HG03095 (cell line): ENCODE data around the gene POFUT2.

ENCODE experiments used
- ATAC-seq: cut with Tn5 transposase; IDR thresholded peaks from one replicate; pipeline ENCODE4 v1.9.1; 2021; ENCODE audit warnings: moderate library complexity; ENCODE audit not compliant: unreplicated experiment

The POFUT2 gene

DNA sequence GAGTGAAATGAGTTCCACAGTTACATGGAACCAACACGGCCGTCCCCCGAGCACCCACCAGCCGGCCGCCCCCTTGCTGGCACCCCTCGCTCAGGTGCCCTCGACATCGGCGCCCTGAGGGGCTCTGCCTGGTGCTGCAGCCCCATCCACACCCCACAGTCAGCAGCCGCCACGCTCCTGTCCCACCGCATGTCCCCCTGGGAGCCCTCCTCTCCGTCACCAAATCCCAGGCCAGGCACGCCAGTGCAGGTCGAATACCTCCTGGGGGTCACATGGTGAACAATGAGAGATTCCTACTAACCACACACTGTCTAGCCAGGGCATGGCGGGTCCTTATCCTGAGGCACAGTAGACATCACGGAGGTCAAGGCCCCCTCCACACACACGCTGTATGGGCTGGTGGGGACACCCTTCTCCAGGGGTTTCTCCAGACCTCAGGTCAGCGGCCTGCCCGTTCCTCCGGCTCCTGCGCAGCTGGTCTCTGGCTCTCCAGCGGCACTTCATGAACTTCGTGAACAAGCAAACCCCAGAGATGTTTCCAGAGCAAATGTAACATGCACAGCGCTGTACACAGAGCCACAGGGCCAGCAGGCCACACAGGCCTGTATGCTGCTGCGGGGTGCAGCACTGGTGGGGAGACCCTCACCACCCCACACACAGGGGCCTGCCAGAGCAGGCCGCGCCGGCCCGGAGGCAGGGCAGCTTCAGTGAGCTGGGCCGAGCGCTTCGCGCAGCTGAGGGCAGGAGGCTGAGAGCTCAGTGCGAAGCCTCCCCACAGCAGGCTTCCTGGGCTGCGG is 21.8 kb downstream of the POFUT2 start:
- ATAC-seq = no peak

DNA sequence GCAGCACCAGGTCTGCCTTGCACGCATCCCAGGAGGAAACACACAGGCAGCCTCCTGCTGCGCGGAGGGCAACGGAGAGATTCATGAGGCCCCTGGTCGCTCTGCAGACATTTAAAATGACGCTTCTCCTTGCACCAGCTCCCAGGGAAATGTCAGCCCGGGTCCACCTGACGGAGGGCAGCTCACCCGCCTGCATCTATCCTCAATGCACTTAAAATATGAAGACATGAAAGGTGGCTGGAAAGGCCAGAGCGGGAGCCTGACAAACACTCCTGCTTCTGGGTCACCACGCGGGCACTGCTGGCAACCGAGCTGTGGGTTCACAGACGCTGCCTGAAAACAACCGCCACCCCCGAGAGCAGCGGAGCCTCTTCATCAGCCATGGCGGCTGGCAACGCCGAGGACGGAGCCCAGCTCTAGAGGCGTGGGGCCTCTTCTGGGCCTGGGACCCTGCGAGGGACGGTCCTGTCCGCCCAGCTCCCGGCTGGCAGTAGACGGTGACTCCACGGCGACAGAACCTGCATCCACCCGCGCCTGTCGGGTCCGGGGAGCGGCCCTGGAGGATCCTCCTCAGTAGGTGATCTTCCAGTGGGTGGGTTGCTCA is 22.7 kb downstream of the POFUT2 start:
- ATAC-seq = no peak

DNA sequence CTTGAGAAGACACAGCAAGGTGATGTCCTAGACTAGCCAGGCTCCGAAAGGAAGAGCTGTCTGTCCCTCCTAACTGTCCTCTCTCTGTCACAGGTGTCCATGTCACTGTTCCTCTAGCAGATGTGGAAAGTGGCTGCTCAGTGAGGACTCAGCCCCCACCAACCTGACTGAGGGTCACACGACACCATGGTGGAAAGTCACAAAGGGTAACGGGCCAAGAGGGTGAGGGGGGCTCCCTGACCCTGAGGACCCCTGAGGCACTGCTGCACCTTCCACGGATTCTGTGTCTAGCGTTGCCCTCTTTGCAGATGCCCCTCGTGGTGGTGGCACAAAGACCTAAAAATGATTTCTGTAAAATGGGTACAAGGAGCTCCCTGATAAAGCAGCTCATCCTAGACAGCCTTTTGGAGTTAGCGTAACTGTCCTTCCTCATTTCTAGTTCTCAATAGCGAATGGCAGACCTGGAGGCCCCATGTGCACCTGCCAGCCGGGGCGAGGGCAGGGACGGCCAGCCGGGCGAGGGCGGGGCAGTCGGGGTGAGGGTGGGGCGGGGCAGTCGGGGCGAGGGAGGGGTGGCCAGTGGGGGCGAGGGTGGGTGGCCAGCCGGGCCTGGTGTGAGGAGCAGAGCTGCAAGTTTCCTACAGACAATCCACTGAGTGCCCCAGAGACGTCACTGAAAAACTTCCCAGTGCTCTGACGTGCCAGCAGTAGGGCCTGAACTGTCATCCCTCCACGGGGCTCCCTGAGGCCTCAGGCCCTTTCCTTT is 23.4 kb downstream of the POFUT2 start:
- no peak for ATAC-seq

DNA sequence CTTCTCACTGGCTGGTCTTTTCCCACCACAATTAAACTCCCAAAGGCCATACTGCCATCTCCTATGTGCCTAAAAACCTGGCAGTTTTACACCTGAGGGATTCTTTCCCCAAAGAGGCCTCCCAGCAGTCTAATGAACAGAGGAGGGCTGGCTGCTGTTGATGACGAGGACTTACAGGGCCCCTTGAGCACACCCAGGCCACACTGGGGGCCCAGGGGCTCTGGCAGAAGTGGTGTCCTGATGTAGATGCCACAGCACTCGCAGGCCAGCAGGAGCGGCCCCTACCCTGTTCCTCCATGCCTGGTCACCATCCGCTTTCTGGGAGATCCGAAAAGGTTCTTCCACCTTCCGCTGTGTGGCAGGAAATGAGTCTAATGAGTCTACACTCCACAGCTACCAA is 24.2 kb downstream of the POFUT2 start:
- ATAC-seq = no peak

DNA sequence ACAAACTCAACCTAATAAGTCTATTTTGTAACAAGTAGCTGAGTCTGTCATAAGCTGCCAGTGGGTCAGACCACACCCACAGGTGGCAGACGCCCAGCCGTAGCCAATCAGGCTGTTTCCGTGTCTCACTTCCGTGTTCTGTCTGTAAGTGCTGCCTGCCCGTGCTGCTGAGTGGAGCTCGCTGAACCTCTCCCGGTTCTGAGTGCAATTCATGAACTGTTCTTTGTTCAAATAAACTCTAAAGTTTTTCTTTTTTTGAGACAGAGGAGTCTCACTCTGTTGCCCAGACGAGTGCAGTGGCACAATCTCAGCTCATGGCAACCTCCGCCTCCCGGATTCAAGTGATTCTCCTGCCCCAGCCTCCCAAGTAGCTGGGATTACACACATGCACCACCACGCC is 25.1 kb downstream of the POFUT2 start:
- no peak for ATAC-seq

DNA sequence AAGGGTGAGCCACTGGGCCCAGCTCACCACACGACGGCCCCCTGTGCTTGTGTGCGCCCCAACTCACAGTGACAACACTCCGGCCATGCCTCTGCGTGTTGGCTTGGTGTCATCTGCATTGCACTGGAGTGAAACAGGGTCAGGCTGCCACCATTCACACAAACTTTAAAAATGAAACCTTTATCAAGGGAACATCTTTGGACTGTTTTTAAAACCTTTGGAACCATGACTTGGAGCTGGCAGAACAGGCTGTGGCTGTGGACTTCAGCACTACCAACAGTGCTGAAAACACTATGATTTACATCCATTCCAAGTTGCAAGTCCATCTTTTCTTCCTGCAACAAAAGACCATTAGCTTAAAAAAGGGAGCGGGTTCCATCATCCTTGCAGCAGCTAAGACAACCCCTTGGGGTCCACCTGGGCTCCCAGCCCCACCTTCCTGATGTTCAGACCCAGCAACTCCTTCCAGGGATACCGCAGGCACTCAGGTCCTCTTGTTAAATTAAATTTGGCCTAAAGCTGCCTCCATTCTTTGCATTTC is 25.6 kb downstream of the POFUT2 start:
- ATAC-seq = no peak

DNA sequence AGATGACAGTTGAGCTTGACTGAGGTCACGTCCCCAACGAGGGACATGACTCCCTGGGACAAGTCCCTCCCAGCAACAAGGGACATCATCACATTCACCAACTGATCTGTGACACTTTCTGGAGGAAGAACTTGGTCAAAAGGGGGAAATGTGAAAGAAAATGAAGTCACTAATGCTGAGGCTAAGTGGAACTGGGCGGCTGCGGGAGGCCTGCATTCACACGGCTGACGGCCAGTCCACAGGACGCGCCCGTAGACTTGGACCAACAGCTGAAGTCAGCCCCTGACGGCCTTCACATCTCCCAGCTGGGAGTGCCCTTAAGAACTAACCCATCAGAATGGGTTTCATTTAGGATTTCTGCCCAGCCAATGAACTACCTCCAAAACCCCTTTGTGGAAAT is 26.6 kb downstream of the POFUT2 start:
- no peak for ATAC-seq

GRCh38 chr21:45260191-45260825 is 27.4 kb downstream of the POFUT2 start:
- ATAC-seq = no peak

GRCh38 chr21:45259206-45259840 is 28.4 kb downstream of the POFUT2 start:
- no peak for ATAC-seq

DNA sequence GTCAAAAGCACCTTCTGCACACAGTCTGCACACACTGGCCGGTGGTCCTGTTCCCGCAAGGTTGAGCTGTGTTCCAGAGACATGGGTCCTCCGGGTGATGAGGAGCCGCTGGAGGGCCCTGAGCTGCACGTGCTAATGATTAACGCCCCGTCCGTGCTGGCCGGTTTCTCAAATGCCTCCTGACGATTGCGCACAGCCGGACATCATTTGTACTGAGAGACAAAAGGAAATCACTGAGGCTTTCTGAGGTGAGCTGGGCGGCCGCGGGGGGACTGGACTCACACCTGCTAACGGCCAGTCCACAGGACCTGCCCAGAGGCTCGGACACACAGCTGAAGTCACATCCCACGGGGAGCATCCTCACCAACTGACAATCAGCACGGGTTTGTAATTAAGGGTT is 29.2 kb downstream of the POFUT2 start:
- ATAC-seq = no peak

GRCh38 chr21:45257673-45258341 is 29.9 kb downstream of the POFUT2 start:
- ATAC-seq = no peak

- no peak for ATAC-seq
Observed at GRCh38 chr21:45256912-45257672, 30.6 kb downstream of the POFUT2 start.

DNA sequence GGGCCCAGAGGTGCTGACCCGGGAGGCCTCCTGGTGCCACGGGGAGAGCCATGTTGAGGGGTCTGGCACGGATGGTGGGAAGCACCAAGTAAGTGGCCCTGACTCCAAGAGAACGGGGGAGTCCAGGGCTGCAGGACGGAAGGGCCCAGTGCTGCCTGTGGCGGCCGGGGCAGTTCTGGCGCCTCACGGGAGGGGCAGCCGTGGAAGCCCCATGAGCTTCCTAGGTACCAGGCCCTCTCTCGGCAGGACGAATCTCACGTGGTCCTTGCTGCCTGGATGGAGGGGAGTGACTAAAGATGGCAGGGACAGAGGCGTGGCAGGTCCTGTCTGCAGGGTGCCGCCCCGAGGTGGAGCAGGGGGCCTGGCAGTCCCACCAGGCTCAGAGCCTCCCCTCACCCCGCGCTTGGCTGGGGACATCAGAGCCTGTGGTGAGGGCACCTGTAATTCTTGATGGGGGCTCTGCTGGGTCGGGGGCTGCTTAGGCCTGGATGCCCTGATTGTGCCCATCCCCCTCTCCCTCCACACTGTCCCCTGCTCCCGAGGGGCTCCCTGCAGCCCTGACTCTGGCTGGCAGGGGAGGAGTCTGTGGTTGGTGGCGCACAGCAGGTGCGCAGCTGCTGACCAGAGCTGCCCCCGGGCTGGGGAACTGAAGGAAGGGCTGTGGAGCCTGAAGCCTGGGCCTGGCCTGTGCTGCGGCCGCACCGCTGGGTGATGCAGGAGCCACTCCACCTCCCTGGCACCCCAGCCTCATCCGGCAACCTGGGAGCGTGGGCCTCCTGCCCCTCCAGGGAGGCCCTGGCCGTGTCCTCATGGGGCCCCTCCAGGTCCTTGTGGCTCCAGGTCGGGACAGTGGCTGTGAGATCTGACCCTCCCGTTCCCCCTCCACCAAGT is 31.4 kb downstream of the POFUT2 start:
- ATAC-seq = no peak

GRCh38 chr21:45255381-45256020 is 32.2 kb downstream of the POFUT2 start:
- no peak for ATAC-seq

- no peak for ATAC-seq
Observed at GRCh38 chr21:45254460-45254930, 33.2 kb downstream of the POFUT2 start.

DNA sequence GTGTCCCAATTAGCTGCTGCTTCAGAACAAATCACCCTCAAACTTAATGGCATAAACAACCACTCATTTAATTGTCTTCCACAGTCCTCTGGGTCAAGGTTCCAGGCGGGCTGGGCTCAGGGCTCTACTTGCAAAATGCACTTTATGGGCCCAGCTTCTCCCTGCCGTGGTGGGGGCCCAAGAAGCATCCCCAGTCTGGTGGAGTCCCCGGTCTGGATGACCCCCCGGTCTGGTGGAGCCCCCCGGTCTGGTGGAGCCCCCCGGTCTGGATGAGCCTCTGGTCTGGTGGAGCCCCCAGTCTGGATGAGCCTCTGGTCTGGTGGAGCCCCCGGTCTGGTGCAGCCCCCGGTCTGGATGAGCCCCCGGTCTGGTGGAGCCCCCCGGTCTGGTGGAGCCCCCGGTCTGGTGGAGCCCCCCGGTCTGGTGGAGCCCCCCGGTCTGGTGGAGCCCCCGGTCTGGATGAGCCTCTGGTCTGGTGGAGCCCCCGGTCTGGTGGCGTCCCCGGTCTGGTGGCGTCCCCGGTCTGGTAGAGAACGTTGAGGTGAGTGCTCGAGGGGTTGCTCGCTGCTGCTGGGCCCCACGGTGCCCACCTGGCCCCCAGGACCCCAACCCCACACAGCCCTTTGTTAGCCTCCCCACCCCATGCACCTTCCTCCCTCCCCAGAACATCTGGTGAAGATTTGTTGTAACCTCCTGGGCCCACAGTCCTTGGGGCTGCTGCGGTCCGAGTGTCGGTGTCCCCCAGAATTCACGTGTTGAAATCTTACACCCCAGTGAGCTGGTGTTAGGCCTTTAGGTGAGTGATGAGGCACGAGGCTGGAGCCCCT is 33.8 kb downstream of the POFUT2 start:
- ATAC-seq = no peak

GRCh38 chr21:45253180-45253579 is 34.5 kb downstream of the POFUT2 start:
- ATAC-seq = no peak
